SK-N-SH treated with all-trans-retinoic acid at 6 μM for 48 hours (cell line): Measurements from ENCODE around the gene ZFAND3.

Experiments used
- ATAC-seq: fragments of 200-7000 bp; cut with Tn5 transposase; 3 replicates; pipeline ENCODE4 v1.9.1; 2020; ENCODE audit warnings: mild to moderate bottlenecking, moderate library complexity
- ARNTL ChIP-seq: fragments of 450-650 bp; formaldehyde crosslinking; IDR thresholded peaks from 2 replicates; pipeline ENCODE4 v1.5.0; 2020; ENCODE audit warnings: low read depth, mild to moderate bottlenecking, moderate library complexity, borderline replicate concordance
- BACH2 ChIP-seq: fragments of 250-450 bp; sonication (Bioruptor Pico); IDR thresholded peaks from 2 replicates; pipeline ENCODE4 v1.9.0; 2021; ENCODE audit warnings: mild to moderate bottlenecking, borderline replicate concordance
- CSDC2 ChIP-seq: fragments of 250-450 bp; sonication (Bioruptor Pico); IDR thresholded peaks from 2 replicates; pipeline ENCODE4 v1.5.0; 2020; ENCODE audit warnings: mild to moderate bottlenecking, moderate library complexity
- GLIS3 ChIP-seq: fragments of 250-450 bp; sonication (Bioruptor Pico); IDR thresholded peaks from 2 replicates; pipeline ENCODE4 v1.5.0; 2020; ENCODE audit warnings: mild to moderate bottlenecking, moderate library complexity
- ISL1 ChIP-seq: fragments of 250-450 bp; sonication (Bioruptor Pico); IDR thresholded peaks from 2 replicates; pipeline ENCODE4 v2.1.2; 2022; ENCODE audit warnings: mild to moderate bottlenecking, moderate library complexity
- OSR1 ChIP-seq: fragments of 250-450 bp; sonication (Bioruptor Pico); IDR thresholded peaks from 2 replicates; pipeline ENCODE4 v1.8.0; 2022; ENCODE audit warnings: moderate library complexity, mild to moderate bottlenecking, inconsistent platforms
- PPARA ChIP-seq: fragments of 250-450 bp; sonication (Bioruptor Pico); IDR thresholded peaks from 2 replicates; pipeline ENCODE4 v1.5.0; 2020; ENCODE audit warnings: mild to moderate bottlenecking, borderline replicate concordance
- TCF4 ChIP-seq: fragments of 250-450 bp; sonication (Bioruptor Pico); IDR thresholded peaks from 2 replicates; pipeline ENCODE4 v1.8.0; 2021; ENCODE audit warnings: mild to moderate bottlenecking, moderate library complexity, borderline replicate concordance
- TOX ChIP-seq: fragments of 250-450 bp; sonication (Bioruptor Pico); IDR thresholded peaks from 2 replicates; pipeline ENCODE4 v1.8.0; 2021; ENCODE audit warnings: mild to moderate bottlenecking, moderate library complexity, borderline replicate concordance
- ZC3H10 ChIP-seq: fragments of 250-450 bp; sonication (Bioruptor Pico); IDR thresholded peaks from 2 replicates; pipeline ENCODE4 v1.5.1; 2021; ENCODE audit warnings: mild to moderate bottlenecking, moderate library complexity
- ZFP3 ChIP-seq: fragments of 250-450 bp; sonication (Bioruptor Pico); IDR thresholded peaks from 2 replicates; pipeline ENCODE4 v1.5.0; 2020; ENCODE audit warnings: mild to moderate bottlenecking, moderate library complexity
- ZFP30 ChIP-seq: fragments of 450-650 bp; formaldehyde crosslinking; IDR thresholded peaks from 2 replicates; pipeline ENCODE4 v1.5.0; 2022; ENCODE audit warnings: mild to moderate bottlenecking, moderate library complexity
- ZNF565 ChIP-seq: fragments of 450-650 bp; formaldehyde crosslinking; conservative IDR thresholded peaks from 2 replicates; pipeline ENCODE4 v1.5.0; 2020; ENCODE audit warnings: low read depth, mild to moderate bottlenecking, moderate library complexity
- ZNF70 ChIP-seq: fragments of 450-650 bp; formaldehyde crosslinking; IDR thresholded peaks from 2 replicates; pipeline ENCODE4 v1.5.0; 2020; ENCODE audit warnings: mild to moderate bottlenecking, moderate library complexity
- ZNF8 ChIP-seq: fragments of 450-650 bp; formaldehyde crosslinking; IDR thresholded peaks from 2 replicates; pipeline ENCODE4 v1.5.0; 2020; ENCODE audit warnings: mild to moderate bottlenecking, moderate library complexity
- TF ChIP-seq, protein P1 (sequence below): fragments of 250-450 bp; sonication (Bioruptor Pico); IDR thresholded peaks from 2 replicates; pipeline ENCODE4 v1.5.1; 2020; ENCODE audit warnings: low read depth, mild to moderate bottlenecking, moderate library complexity
- TF ChIP-seq, protein P2 (sequence below): fragments of 250-450 bp; sonication (Bioruptor Pico); IDR thresholded peaks from 2 replicates; pipeline ENCODE4 v1.8.0; 2021; ENCODE audit warnings: low read depth, mild to moderate bottlenecking, moderate library complexity, borderline replicate concordance
- TF ChIP-seq, protein P3 (sequence below): fragments of 250-450 bp; sonication (Bioruptor Pico); IDR thresholded peaks from 2 replicates; pipeline ENCODE4 v1.5.0; 2020; ENCODE audit warnings: mild to moderate bottlenecking, moderate library complexity
- TF ChIP-seq, protein P4 (sequence below): fragments of 250-450 bp; sonication (Bioruptor Pico); IDR thresholded peaks from 2 replicates; pipeline ENCODE4 v1.8.0; 2020; ENCODE audit warnings: mild to moderate bottlenecking, moderate library complexity, borderline replicate concordance
- TF ChIP-seq, protein P5 (sequence below): fragments of 250-450 bp; sonication (Bioruptor Pico); IDR thresholded peaks from 2 replicates; pipeline ENCODE4 v1.5.1; 2021; ENCODE audit warnings: mild to moderate bottlenecking, moderate library complexity

The ZFAND3 gene

DNA sequence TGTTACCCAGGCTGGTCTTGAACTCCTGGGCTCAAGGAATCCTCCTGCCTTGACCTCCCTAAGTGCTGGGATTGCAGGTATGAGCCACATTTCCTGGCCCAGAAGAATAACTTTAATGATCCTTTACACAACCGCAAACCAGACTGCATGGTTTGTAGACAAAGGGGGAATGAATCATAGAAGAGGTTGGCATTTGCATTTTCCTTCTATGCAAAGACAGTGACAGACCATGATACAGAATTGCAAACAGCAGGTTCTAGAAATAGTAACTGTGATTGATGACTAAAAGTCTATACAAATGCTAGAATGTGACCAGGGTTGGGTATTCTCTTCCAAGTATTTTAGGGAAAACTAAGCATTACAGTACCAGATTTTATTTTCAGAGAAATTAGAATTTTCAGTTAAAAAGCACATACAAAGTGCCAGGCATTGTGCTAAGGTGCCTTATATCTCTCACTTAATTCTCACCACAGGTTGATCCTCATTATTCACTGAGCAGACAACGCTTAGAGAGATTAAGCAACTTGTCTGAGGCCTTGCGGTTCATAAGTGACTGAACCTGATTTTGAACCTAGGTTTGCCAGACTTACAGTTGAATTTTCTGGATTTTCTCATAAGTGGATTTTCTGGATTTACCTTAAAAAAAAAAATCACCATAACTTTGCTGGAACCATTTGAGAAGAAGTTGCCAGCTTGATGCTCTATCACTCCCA lies 146.6 kb downstream of the ZFAND3 start:
- no peak for ATAC-seq
- TF ChIP-seq ISL1 (CRISPR knock-in tag) (no peak), TCF4 (CRISPR knock-in tag) (no peak), CSDC2 (CRISPR knock-in tag) (no peak), ZNF70 (no peak)
- TF ChIP-seq, protein P1, sequence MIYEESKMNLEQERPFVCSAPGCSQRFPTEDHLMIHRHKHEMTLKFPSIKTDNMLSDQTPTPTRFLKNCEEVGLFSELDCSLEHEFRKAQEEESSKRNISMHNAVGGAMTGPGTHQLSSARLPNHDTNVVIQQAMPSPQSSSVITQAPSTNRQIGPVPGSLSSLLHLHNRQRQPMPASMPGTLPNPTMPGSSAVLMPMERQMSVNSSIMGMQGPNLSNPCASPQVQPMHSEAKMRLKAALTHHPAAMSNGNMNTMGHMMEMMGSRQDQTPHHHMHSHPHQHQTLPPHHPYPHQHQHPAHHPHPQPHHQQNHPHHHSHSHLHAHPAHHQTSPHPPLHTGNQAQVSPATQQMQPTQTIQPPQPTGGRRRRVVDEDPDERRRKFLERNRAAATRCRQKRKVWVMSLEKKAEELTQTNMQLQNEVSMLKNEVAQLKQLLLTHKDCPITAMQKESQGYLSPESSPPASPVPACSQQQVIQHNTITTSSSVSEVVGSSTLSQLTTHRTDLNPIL (CRISPR knock-in tag), result no peak
- TF ChIP-seq, protein P2, sequence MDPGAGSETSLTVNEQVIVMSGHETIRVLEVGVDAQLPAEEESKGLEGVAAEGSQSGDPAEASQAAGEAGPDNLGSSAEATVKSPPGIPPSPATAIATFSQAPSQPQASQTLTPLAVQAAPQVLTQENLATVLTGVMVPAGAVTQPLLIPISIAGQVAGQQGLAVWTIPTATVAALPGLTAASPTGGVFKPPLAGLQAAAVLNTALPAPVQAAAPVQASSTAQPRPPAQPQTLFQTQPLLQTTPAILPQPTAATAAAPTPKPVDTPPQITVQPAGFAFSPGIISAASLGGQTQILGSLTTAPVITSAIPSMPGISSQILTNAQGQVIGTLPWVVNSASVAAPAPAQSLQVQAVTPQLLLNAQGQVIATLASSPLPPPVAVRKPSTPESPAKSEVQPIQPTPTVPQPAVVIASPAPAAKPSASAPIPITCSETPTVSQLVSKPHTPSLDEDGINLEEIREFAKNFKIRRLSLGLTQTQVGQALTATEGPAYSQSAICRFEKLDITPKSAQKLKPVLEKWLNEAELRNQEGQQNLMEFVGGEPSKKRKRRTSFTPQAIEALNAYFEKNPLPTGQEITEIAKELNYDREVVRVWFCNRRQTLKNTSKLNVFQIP, result no peak
- TF ChIP-seq, protein P3, sequence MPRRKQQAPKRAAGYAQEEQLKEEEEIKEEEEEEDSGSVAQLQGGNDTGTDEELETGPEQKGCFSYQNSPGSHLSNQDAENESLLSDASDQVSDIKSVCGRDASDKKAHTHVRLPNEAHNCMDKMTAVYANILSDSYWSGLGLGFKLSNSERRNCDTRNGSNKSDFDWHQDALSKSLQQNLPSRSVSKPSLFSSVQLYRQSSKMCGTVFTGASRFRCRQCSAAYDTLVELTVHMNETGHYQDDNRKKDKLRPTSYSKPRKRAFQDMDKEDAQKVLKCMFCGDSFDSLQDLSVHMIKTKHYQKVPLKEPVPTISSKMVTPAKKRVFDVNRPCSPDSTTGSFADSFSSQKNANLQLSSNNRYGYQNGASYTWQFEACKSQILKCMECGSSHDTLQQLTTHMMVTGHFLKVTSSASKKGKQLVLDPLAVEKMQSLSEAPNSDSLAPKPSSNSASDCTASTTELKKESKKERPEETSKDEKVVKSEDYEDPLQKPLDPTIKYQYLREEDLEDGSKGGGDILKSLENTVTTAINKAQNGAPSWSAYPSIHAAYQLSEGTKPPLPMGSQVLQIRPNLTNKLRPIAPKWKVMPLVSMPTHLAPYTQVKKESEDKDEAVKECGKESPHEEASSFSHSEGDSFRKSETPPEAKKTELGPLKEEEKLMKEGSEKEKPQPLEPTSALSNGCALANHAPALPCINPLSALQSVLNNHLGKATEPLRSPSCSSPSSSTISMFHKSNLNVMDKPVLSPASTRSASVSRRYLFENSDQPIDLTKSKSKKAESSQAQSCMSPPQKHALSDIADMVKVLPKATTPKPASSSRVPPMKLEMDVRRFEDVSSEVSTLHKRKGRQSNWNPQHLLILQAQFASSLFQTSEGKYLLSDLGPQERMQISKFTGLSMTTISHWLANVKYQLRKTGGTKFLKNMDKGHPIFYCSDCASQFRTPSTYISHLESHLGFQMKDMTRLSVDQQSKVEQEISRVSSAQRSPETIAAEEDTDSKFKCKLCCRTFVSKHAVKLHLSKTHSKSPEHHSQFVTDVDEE (CRISPR knock-in tag), result no peak
- TF ChIP-seq, protein P4, sequence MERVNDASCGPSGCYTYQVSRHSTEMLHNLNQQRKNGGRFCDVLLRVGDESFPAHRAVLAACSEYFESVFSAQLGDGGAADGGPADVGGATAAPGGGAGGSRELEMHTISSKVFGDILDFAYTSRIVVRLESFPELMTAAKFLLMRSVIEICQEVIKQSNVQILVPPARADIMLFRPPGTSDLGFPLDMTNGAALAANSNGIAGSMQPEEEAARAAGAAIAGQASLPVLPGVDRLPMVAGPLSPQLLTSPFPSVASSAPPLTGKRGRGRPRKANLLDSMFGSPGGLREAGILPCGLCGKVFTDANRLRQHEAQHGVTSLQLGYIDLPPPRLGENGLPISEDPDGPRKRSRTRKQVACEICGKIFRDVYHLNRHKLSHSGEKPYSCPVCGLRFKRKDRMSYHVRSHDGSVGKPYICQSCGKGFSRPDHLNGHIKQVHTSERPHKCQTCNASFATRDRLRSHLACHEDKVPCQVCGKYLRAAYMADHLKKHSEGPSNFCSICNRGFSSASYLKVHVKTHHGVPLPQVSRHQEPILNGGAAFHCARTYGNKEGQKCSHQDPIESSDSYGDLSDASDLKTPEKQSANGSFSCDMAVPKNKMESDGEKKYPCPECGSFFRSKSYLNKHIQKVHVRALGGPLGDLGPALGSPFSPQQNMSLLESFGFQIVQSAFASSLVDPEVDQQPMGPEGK (CRISPR knock-in tag), result no peak

DNA sequence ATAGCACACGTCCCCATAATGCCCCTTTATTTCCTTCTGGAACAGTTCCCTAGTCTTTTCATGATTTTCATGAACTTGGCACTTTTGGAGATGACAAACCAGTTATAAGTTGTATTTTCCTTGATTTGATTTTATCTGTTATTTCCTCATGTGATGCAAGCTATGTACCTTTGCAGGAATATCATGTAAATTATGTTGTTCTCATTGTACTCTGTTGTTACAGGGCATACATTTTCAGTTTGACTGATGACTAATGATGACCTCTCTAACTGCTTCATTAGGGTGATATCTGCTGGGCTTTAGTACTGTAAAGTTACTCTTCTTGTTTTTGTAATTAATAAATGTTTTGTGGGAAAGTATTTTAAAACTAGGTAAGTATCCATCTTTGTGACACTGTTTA lies 147.3 kb downstream of the ZFAND3 start:
- TF ChIP-seq, protein P2, result no peak
- no peak for ATAC-seq

DNA sequence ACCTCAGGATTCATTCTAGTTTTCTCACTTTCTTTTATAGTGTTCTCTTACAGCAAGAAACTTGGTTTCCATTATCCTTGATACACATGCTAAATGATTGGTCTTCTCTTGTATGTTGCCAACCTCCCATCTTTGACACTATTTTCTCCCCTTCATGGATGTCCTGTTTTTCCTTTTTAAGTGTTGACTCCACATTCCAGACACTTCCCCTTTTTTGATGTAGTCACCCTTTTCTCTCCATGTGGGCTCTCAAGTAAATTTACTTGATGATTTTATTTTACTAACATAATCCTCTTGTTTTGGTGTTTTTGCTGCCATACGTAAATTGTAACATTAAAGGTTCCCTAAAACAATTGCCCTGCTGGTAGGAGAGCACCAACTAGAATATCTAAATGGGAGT lies 148.1 kb downstream of the ZFAND3 start:
- ATAC-seq, result no peak
- TF ChIP-seq CSDC2 (CRISPR knock-in tag), result no peak
- TF ChIP-seq, protein P2, result no peak
- no peak for TF ChIP-seq ZNF565
- TF ChIP-seq, protein P3 (CRISPR knock-in tag), result no peak
- TF ChIP-seq ARNTL (CRISPR knock-in tag), result no peak
- TF ChIP-seq TCF4 (CRISPR knock-in tag), result no peak
- TF ChIP-seq ZNF8 (CRISPR knock-in tag), result no peak
- TF ChIP-seq GLIS3 (CRISPR knock-in tag), result no peak
- TF ChIP-seq ZFP3 (CRISPR knock-in tag), result no peak
- TF ChIP-seq, protein P5, sequence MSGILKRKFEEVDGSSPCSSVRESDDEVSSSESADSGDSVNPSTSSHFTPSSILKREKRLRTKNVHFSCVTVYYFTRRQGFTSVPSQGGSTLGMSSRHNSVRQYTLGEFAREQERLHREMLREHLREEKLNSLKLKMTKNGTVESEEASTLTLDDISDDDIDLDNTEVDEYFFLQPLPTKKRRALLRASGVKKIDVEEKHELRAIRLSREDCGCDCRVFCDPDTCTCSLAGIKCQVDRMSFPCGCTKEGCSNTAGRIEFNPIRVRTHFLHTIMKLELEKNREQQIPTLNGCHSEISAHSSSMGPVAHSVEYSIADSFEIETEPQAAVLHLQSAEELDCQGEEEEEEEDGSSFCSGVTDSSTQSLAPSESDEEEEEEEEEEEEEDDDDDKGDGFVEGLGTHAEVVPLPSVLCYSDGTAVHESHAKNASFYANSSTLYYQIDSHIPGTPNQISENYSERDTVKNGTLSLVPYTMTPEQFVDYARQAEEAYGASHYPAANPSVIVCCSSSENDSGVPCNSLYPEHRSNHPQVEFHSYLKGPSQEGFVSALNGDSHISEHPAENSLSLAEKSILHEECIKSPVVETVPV (CRISPR knock-in tag), result no peak
- no peak for TF ChIP-seq ZC3H10 (CRISPR knock-in tag)
- TF ChIP-seq ZNF70, result no peak
- no peak for TF ChIP-seq PPARA (CRISPR knock-in tag)
- no peak for TF ChIP-seq OSR1 (CRISPR knock-in tag)
- TF ChIP-seq BACH2 (CRISPR knock-in tag), result no peak
- TF ChIP-seq TOX (CRISPR knock-in tag), result no peak
- TF ChIP-seq ZFP30 (CRISPR knock-in tag), result no peak
